Activated gamma-delta T cell treated with anti-CD3 and anti-CD28 coated beads, Interleukin-2, amount 50 U/mL, for 16 hours (primary cell): Measurements from ENCODE around the gene SHB.

Experiments used
- DNase-seq: peaks from one replicate; pipeline ENCODE4 v3.0.0-alpha.2; 2020; ENCODE audit warnings: low read depth

SHB gene

DNA sequence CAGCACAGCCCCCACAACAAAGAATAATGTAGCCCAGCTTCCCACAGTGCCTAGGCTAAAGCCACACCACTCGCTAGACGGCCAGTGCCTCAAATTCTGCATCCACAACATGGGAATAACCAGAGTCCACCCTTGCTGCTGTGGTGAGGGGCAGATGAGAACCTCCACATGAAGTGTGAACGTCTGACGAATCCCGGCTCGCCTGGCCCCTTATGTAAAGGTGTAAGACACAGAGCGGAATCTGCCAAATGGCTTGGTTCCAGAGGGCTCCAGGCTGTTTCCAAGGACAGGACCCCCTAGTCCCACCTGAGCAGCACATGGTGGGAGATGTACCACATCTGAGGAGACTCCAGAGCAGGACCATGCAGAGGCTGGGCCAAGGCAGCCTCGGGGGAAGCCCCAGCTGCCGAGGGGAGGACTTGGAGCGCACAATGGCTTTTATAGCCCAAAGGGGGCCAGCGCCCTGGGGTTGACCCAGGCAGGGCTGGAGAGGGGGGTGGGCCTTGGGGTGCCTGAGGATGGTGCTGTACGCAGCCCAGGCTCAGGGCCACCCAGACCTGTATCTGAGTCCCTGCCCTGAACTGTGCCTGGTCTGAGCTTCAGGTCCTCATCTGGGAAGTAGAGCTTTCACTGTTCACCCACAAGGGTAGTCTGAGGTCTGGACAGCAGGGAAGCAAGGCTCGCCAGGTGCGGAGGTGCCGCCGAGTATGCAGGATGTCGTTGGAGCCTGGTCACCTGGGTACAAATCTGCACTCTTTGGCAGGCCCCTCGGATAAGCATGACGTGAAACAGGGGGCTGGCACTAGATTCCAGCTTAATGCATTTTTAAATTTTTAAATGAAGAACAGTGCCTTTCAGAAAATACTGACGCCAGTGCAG, 140.2 kb downstream of the SHB start:
- no peak for DNase-seq

- no peak for DNase-seq
Observed at GRCh38 chr9:37927601-37928551, 141.2 kb downstream of the SHB start.

DNA sequence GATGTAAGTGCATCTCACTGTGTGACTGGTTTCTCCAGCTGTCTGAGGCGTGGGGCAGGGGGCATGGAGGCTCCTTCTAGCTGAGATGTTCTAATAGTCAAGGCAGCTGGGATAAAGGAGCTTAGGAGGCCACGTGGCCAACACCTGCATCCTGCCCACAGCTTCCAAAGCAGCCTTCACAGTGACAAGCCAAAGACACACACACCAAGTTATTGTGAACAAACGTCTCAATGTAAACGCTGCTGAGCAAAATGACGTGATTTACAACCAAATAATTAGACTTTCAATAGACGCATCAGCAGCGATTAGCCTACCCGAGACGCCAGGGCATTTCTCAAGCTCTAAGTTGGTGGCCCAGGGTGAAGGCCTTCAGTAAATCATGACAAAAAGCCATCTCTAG, 141.9 kb downstream of the SHB start:
- no peak for DNase-seq

GRCh38 chr9:37926737-37927118, 142.3 kb downstream of the SHB start:
- no peak for DNase-seq

- DNase-seq = no peak
Observed at GRCh38 chr9:37925786-37926736, 143.0 kb downstream of the SHB start.

GRCh38 chr9:37925006-37925405, 144.0 kb downstream of the SHB start:
- no peak for DNase-seq

DNA sequence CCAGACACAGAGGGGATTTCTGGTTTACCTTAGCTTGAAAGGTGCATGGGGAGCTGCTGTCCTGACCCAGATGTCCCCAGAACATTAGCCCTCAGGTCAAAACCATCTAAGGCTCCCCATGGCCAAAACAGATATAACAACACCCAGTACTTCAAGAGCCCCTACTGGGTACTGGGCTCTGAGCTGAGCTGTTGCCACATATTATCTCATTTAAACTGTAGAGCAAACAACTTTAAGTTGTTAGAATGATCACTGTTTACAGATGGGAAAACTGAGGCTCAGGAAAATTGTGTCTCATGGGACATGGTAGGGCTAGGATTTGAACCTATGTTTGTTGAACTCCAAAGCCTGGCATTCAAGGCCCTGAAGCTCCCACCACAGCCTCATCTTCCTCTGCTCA, 144.5 kb downstream of the SHB start:
- DNase-seq = no peak

- no peak for DNase-seq
Observed at GRCh38 chr9:37923796-37924427, 145.1 kb downstream of the SHB start.

DNA sequence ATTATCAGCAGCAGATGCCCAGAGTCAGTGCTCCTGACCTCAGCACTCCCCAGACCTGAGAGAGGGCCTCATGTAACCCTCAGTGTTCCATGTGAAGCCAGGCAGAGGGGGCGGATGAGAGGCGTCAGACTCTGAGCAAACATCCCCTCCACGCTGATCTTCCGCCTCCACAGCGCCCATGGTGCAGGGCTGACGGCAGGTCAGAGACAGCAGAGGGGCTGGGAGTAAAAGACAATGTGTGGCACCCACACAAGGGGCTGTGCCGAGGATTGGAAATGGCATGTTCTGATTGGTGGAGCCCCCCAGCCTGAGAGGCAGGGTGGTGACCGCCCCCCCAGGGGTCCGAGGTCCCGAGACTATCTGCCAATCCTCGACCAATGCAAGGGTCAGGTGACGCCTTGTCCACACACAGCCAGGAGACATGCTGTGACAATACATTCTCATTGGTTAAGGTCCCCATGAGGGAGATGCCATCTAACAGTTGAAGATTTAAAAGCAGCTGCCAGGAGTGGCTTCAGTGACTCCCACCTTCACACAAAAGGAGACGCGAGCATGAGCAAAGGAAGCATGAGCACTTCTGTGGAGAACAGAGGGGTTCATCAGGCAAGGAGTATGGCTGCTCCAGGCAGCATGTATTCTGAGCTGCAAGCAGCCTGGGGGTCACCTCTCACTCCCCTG, 145.8 kb downstream of the SHB start:
- no peak for DNase-seq

DNA sequence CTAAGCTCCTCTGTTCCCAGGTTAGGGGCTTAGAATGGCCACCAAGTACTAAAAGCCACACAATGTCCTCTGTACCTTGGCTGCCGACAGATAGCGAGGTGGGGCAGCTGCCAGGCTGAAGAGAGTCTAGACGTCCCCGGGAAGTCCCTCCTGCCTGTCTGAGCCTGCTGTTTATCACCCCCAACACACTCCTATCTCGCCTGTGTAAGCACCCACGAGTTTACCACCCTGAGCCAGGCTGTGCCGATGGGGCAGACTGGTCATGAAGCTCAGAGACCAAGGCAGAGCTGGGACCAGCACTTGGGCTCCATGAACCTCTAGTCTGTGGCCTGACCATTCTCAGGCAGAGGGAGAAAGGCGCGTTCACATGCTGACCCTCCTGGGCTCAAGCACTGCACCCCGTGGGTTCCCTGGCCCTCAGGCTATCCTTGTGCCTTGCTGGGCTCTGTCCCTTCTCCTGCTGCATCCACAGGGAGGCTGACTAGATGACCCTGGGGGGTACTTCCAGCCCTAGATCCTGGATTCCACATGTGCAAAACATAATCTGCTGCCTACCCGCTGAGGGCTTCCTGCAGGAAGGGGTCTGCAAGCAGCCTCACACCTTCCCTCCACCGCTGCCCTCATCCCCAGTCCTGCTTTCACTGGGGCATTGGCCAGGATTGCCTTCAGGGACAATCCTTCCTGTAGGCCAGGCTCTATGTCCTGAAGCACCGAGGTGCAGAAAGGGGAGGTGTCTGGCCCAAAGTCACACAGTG, 146.5 kb downstream of the SHB start:
- DNase-seq = no peak

DNA sequence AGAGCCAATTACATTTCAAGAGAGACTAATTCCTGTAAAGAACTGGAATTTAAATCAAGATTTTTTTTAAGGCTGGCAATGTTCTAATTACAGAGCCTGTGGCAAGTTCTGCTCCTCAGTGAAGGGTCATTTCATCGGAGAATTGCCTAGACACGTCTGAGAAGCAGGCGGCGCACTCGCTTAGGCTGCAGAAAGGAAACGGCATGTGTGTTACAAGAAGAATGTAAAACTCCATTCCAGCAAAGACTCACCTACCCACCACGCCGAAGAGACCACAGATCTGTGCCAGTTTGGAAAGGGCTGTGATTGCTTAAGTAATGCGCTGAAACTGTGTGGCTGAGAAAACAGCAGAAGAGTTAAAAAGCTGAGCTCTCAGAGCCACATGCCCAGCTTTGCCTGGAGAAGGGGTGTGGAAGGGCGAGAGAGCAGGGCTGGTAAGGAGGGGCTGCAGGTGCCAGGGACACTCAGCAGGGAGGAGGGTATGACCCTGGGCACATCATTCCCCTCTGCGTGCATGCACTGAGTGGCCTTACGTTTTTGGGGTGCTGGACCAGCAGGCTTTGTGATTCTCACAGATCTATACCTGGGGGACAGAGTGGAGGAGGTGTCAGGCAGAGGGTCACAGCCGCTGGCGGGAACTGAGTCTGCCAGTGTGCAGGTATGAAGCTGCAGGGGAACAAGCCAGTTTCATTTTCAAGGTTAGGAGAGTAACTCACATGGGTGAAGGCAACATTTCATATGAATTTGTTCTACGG, 147.3 kb downstream of the SHB start:
- DNase-seq = no peak

GRCh38 chr9:37921168-37921510, 147.9 kb downstream of the SHB start:
- DNase-seq = no peak

DNA sequence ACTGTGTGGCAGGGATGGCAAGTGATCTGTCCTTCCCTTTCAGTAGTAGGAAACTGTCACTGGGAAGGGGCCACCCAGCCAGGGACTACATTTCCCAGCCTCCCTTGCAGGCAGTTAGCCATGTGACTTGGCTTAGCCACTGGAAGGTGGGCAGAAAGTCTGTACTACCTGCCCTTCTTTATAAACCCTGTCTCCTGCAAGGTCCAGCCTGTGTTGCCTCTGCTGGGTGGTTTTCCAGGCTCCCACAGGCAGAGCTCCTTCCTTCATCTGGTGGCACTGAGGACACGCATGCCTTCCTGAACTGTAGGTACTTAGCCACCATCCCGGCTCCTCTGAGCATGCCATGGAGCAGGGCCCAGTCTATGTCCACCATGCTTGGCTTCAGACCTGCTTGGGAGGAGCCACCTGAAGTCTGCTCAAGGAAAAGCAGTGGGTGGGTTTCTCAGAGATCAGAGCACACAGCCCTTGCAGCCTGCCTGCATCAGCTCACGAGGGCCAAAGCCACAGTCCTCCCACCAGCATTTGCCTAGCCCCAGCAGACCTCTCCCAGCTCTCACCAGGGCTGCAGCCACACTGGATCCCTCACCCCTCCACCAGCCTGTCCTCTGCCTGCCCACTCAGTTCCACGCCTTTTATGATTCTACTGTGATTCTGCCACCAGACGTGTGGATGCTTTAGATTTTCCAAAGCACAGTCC, 148.4 kb downstream of the SHB start:
- DNase-seq = no peak

DNA sequence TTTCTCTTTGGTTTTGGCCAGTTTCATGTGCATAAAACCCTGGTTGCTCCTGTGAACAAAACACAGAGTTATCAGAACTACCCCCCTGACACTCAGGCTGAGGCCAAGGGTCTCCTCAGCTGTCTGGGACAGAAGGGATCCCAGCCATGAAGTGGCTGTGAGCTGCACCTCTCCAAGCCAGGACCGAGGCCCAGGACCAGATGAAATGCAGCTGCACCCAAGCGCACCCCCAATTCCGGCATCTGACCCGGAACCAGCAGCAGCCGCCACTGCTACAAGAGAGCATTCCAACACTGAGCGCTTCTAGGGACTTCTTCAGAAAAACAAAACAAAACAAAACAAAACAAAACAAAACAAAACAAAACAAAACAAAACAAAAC, 149.1 kb downstream of the SHB start:
- DNase-seq = no peak

DNA sequence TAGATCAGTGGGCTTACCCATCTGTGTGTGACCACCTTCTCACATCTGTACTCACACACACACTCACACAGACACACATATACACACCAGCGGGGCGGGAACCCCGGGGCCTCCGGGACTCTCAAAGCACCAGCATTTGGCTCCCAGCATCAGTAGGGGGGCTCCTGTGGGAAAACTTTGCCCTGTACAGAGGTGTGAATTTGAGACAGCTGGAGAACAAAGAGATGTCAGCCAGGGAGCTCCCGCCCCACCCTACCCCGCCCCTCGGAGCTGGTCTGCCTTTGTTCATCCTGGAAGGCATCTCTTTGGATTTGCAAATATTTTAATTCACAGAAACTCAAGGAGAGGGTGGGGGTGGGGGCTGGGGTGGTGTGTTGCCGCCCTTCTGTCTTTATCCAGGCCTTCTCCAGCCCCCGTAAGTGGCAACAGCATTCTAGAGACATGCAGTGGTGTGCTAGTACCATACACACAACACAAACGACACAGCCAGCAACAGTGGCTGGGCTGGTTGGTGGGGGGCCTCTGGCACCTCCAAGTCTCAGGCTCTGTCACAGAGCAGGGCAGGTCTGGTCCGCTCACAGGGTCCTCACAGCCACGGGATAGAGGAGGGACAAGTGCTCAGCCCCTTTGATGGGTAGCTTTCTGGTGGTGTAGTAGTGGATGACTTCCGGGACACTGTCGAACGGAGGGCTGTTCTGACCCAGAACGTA, 149.6 kb downstream of the SHB start:
- no peak for DNase-seq

GRCh38 chr9:37918665-37919170, 150.3 kb downstream of the SHB start:
- DNase-seq = no peak

GRCh38 chr9:37917801-37918664, 151.0 kb downstream of the SHB start:
- no peak for DNase-seq
